Sigmoid colon (tissue), 7 donors: ENCODE data around the gene SUPT3H. TPM values are rescaled to one million over a fixed set of nuclear protein-coding genes. Genes with fewer than 3 reads are reported as not detected.

Source experiments
- DNase-seq: peaks from one replicate; pipeline ENCODE4 v3.0.0-alpha.2; 2019
- H3K27ac ChIP-seq, 4 donors: fragments of 200-600 bp; sonication (generic); one replicate each; pipeline ENCODE4 v1.5.1; 2016 to 2019; ENCODE audit warnings: mild to moderate bottlenecking in 1 of 4
- H3K27me3 ChIP-seq, 3 donors: fragments of 200-600 bp; sonication (generic); one replicate each; pipeline ENCODE4 v1.5.1; 2019; ENCODE audit warnings: mild to moderate bottlenecking in 1 of 3
- H3K36me3 ChIP-seq, 4 donors: fragments of 200-600 bp; sonication (generic); one replicate each; pipeline ENCODE4 v1.5.1; 2016 to 2019
- H3K4me1 ChIP-seq, 4 donors: fragments of 200-600 bp; sonication (generic); one replicate each; pipeline ENCODE4 v1.5.1; 2017 to 2019
- H3K4me3 ChIP-seq, 4 donors: fragments of 200-600 bp; sonication (generic); one replicate each; pipeline ENCODE4 v1.5.1; 2017 to 2019; ENCODE audit warnings: mild to moderate bottlenecking in 2 of 4, moderate library complexity in 1 of 4
- H3K9me3 ChIP-seq, 4 donors: fragments of 200-600 bp in 3 of 4; sonication (generic) in 3 of 4; one replicate each; pipeline versions ENCODE4 v1.5.1 to v1.6.1; 2013 to 2019
- CTCF ChIP-seq, 4 experiments: fragments of 450-650 bp in 3 of 4; fragments of 200-600 bp in 1 of 4; IDR thresholded peaks; one replicate each; pipeline ENCODE4 v1.5.1; 2016 to 2019; ENCODE audit warnings: antibody characterized with exemption in 4 of 4, mild to moderate bottlenecking in 3 of 4, moderate library complexity in 2 of 4
- EP300 ChIP-seq, 4 donors: sonication (generic); formaldehyde crosslinking; IDR thresholded peaks; one replicate each; pipeline ENCODE4 v1.6.1; 2017; ENCODE audit warnings: antibody characterized with exemption in 4 of 4
- POLR2A ChIP-seq, 2 donors: fragments of 450-650 bp; IDR thresholded peaks; one replicate each; pipeline ENCODE4 v1.6.1; 2016; ENCODE audit warnings: antibody characterized with exemption in 2 of 2, mild to moderate bottlenecking in 2 of 2, moderate library complexity in 2 of 2
- POLR2AphosphoS5 ChIP-seq, 4 donors: sonication (generic); formaldehyde crosslinking; IDR thresholded peaks; one replicate each; pipeline ENCODE4 v1.6.1; 2017; ENCODE audit warnings: antibody characterized with exemption in 4 of 4
- WGBS, 2 donors: extraction: QIAGEN DNeasy Blood & Tissue Kit; methylation state at CpG; one replicate each; pipeline ENCODE4 v1.1.7; 2013; 5-methylcytosine and 5-hydroxymethylcytosine counted together
- intact Hi-C: fragments of 100-400 bp; cut with DNase I; formaldehyde crosslinking; loops from one replicate; pipeline ENCODE4 v1.15.1; 2023
- polyA plus RNA-seq, 3 donors: library from polyadenylated mRNA; stranded (reverse); fragments of 200-250 nt; gene quantifications; one replicate each; pipeline ENCODE4 v1.2.3, GENCODE V29; 2013
- total RNA-seq, 4 donors: library from RNA; depleted of rRNA; stranded (reverse); fragments of >200 nt; gene quantifications; one replicate each; pipeline ENCODE4 v1.1.0, GENCODE V29; 2016
- donor health status: healthy with polysubstance abuse.
- donor health status: Bipolar disorder and iron deficiency.
- donor health status: healthy.

The SUPT3H gene
- total and polyA plus RNA-seq, 7 donors, result 1.6 to 18.2 (median 10.6) TPM

GRCh38 chr6:44808148-44808547 is 569.6 kb downstream of the SUPT3H start:
- intact Hi-C loops, result no loop called here
- H3K4me1 ChIP-seq, result peaks cover 0 to 20% (median 9%) of the 10 kb centered on the region in 4 donors
- no peaks in the 10 kb centered on the region for H3K36me3 ChIP-seq
- TF ChIP-seq POLR2AphosphoS5 (IDR thresholded peaks at IDR 0.05) (no peak), CTCF (IDR thresholded peaks at IDR 0.05) (no peak), EP300 (IDR thresholded peaks at IDR 0.05) (no peak), POLR2A (IDR thresholded peaks at IDR 0.05) (no peak)
- WGBS, 2 donors, result 93 to 95% methylated on average over 5 of the region's 5 CpGs
- no peak overlapping the region for H3K4me3 ChIP-seq
- no peaks in the 10 kb centered on the region for H3K9me3 ChIP-seq
- H3K27ac ChIP-seq, result no peak overlapping the region
- no peak for DNase-seq
- no peaks in the 10 kb centered on the region for H3K27me3 ChIP-seq

DNA sequence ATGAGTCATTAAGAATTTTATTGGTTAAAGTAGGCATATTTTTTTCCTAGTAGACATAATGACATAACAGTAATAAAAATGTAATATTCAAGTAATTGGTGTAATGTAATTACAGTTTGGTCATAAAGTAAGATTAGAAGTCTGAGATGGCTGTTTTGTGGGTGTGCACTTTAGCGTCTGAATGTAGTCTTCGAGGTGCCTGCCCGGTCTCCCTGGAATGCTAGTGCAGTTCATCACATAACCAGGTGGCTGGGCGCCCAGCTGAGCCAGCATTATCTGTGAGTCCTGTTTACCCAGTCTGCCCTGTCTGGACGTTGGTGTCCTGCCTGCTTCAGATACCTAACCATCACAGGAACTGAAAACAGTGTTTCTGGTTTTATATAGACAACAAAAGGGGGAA is 571.1 kb downstream of the SUPT3H start:
- Histone ChIP-seq H3K9me3 (no peaks in the 10 kb centered on the region), H3K27ac (no peak overlapping the region), H3K36me3 (no peaks in the 10 kb centered on the region), H3K27me3 (no peaks in the 10 kb centered on the region), H3K4me1 (peaks cover 0 to 20% (median 9%) of the 10 kb centered on the region in 4 donors), H3K4me3 (no peak overlapping the region)
- TF ChIP-seq POLR2A (IDR thresholded peaks at IDR 0.05) (no peak), EP300 (IDR thresholded peaks at IDR 0.05) (no peak), POLR2AphosphoS5 (IDR thresholded peaks at IDR 0.05) (no peak), CTCF (IDR thresholded peaks at IDR 0.05) (no peak)
- 17 to 70% methylated on average over 5 of the region's 5 CpGs for WGBS, 2 donors
- intact Hi-C loops, result no loop called here
- no peak for DNase-seq

- Histone ChIP-seq H3K27ac (peak overlapping the region in 2 of 4 donors; percentile 39), H3K27me3 (no peaks in the 10 kb centered on the region), H3K36me3 (no peaks in the 10 kb centered on the region), H3K4me1 (peaks cover 0 to 29% (median 12%) of the 10 kb centered on the region in 4 donors), H3K4me3 (no peak overlapping the region), H3K9me3 (no peaks in the 10 kb centered on the region)
- intact Hi-C loops, result no loop called here
- DNase-seq, result no peak
- TF ChIP-seq EP300 (IDR thresholded peaks at IDR 0.05) (peak in 2 of 4 donors; percentile 34 to 51), POLR2A (IDR thresholded peaks at IDR 0.05) (no peak), CTCF (IDR thresholded peaks at IDR 0.05) (no peak), POLR2AphosphoS5 (IDR thresholded peaks at IDR 0.05) (peak in 3 of 4 donors; percentile 30 to 77 (median 44))
- 56 to 76% methylated on average over 7 of the region's 7 CpGs for WGBS, 2 donors
Observed at GRCh38 chr6:44805238-44805846, 572.4 kb downstream of the SUPT3H start.

- Histone ChIP-seq H3K4me3 (no peak overlapping the region), H3K27me3 (no peaks in the 10 kb centered on the region), H3K9me3 (no peaks in the 10 kb centered on the region), H3K27ac (peak overlapping the region in 2 of 4 donors; percentile 39), H3K4me1 (peaks cover 0 to 35% (median 17%) of the 10 kb centered on the region in 4 donors), H3K36me3 (no peaks in the 10 kb centered on the region)
- WGBS, 2 donors, result 53 to 73% methylated on average over 4 of the region's 4 CpGs
- no peak for DNase-seq
- intact Hi-C loops, result no loop called here
- TF ChIP-seq CTCF (IDR thresholded peaks at IDR 0.05), result no peak
- TF ChIP-seq EP300 (IDR thresholded peaks at IDR 0.05), result no peak
- no peak for TF ChIP-seq POLR2AphosphoS5 (IDR thresholded peaks at IDR 0.05)
- no peak for TF ChIP-seq POLR2A (IDR thresholded peaks at IDR 0.05)
Observed at GRCh38 chr6:44804546-44805159, 573.1 kb downstream of the SUPT3H start.
